Epithelial cell of esophagus (primary cell): ENCODE data around the gene ATP2B3.

ENCODE experiments used
- DNase-seq: peaks from one replicate; pipeline ENCODE4 v3.0.0; 2010; ENCODE audit warnings: low read depth
- H3K4me3 ChIP-seq: 2 replicates; pipeline ENCODE4 v1.5.1; 2011; ENCODE audit warnings: mild to moderate bottlenecking, low read length, control low read depth
- CTCF ChIP-seq: IDR thresholded peaks from 2 replicates; pipeline ENCODE4 v1.5.1; 2011; ENCODE audit warnings: low read depth, mild to moderate bottlenecking, low read length, control low read depth, inconsistent platforms; ENCODE audit not compliant: insufficient read depth; ENCODE audit errors: missing control alignments

Gene ATP2B3

GRCh38 chrX:153478746-153479145 is 38.7 kb upstream of the ATP2B3 start:
- TF ChIP-seq CTCF, result no peak
- no peak overlapping the region for H3K4me3 ChIP-seq
- no peak for DNase-seq

GRCh38 chrX:153481043-153481442 is 36.4 kb upstream of the ATP2B3 start:
- no peak overlapping the region for H3K4me3 ChIP-seq
- no peak for DNase-seq
- no peak for TF ChIP-seq CTCF

- no peak for DNase-seq
- no peak overlapping the region for H3K4me3 ChIP-seq
- no peak for TF ChIP-seq CTCF
These were observed 34.9 kb upstream of the ATP2B3 start for GRCh38 chrX:153482376-153483015.

- TF ChIP-seq CTCF, result no peak
- H3K4me3 ChIP-seq, result no peak overlapping the region
- no peak for DNase-seq
These were observed 31.9 kb upstream of the ATP2B3 start for GRCh38 chrX:153485396-153486080.

- no peak for TF ChIP-seq CTCF
- DNase-seq, result no peak
- H3K4me3 ChIP-seq, result no peak overlapping the region
These were observed 31.3 kb upstream of the ATP2B3 start for GRCh38 chrX:153486171-153486570.

- H3K4me3 ChIP-seq, result no peak overlapping the region
- DNase-seq, result no peak
- no peak for TF ChIP-seq CTCF
These were observed 29.8 kb upstream of the ATP2B3 start for GRCh38 chrX:153487590-153488071.

- no peak overlapping the region for H3K4me3 ChIP-seq
- DNase-seq, result no peak
- no peak for TF ChIP-seq CTCF
These were observed 29.1 kb upstream of the ATP2B3 start for GRCh38 chrX:153488231-153488914.
